ENCODE measurements around the gene RNF141.

GRCh38 chr11:10533323-10533722 lies 7.7 kb downstream of the RNF141 start:
- no peak for TF ChIP-seq CTCF (IDR thresholded peaks at IDR 0.05; ENCODE audit: insufficient read depth, low read depth, low read length)
- TF ChIP-seq EZH2 (IDR thresholded peaks at IDR 0.05; ENCODE audit: insufficient read depth, low read length): no peak
